HCT116 (cell line): ENCODE data around the gene DAAM1.

Experiments
- ATF3 ChIP-seq: IDR thresholded peaks from 2 replicates; pipeline ENCODE4 v1.6.1; 2012
- CEBPB ChIP-seq: IDR thresholded peaks from 2 replicates; pipeline ENCODE4 v1.6.1; 2012; ENCODE audit warnings: low read depth
- CTCF ChIP-seq, 3 experiments: fragments of 200-600 bp in 1 of 3; sonication (generic) in 1 of 3; IDR thresholded peaks in 2 of 3; conservative IDR thresholded peaks in 1 of 3; 2 replicates each; pipeline ENCODE4 v1.5.1; 2012 to 2017; ENCODE audit warnings: low read depth in 2 of 3, low read length in 2 of 3, antibody characterized with exemption in 1 of 3, borderline replicate concordance in 1 of 3, control low read depth in 1 of 3, mild to moderate bottlenecking in 1 of 3, mixed read lengths in 1 of 3, mixed run types in 1 of 3, moderate library complexity in 1 of 3; ENCODE audit not compliant: insufficient read depth in 1 of 3
- EZH2phosphoT487 ChIP-seq: fragments of 200-600 bp; IDR thresholded peaks from 2 replicates; pipeline ENCODE4 v1.6.1; 2018; ENCODE audit warnings: antibody characterized with exemption, borderline replicate concordance
- MAX ChIP-seq: IDR thresholded peaks from 2 replicates; pipeline ENCODE4 v1.6.1; 2012
- POLR2A ChIP-seq: IDR thresholded peaks from 2 replicates; pipeline ENCODE4 v1.7.0; 2011; ENCODE audit warnings: borderline replicate concordance; ENCODE audit not compliant: insufficient read depth, insufficient read length; ENCODE audit errors: extremely low read depth
- POLR2AphosphoS5 ChIP-seq: IDR thresholded peaks from 2 replicates; pipeline ENCODE4 v1.6.1; 2011; ENCODE audit warnings: mild to moderate bottlenecking, low read depth, low read length, moderate library complexity
- REST ChIP-seq: IDR thresholded peaks from 2 replicates; pipeline ENCODE4 v1.6.1; 2012; ENCODE audit warnings: low read depth
- SRF ChIP-seq: IDR thresholded peaks from 2 replicates; pipeline ENCODE4 v1.6.1; 2012; ENCODE audit warnings: low read depth
- TCF7L2 ChIP-seq: IDR thresholded peaks from 2 replicates; pipeline ENCODE4 v1.7.0; 2011; ENCODE audit warnings: borderline replicate concordance, inconsistent platforms; ENCODE audit not compliant: insufficient read depth, insufficient read length; ENCODE audit errors: extremely low read depth

GRCh38 chr14:59344016-59344415 lies 155.5 kb downstream of the DAAM1 start:
- TF ChIP-seq POLR2AphosphoS5 (no peak), TCF7L2 (no peak), EZH2phosphoT487 (no peak), REST (no peak), POLR2A (no peak), SRF (no peak), CTCF (IDR thresholded peaks at IDR 0.05 in 2 of 3, conservative IDR thresholded peaks at IDR 0.05 in 1 of 3; ENCODE audit: borderline replicate concordance in 1 of 3, insufficient read depth in 1 of 3, low read depth in 2 of 3, low read length in 2 of 3) (no peak), ATF3 (no peak), CEBPB (no peak), MAX (no peak)
